KOPT-K1 (cell line): ENCODE measurements around the gene CLUH.
"Not testable (repeated sequence)": the region's sequence is repeated elsewhere in the genome, so short reads cannot be mapped to it uniquely, and the experiment has no call there.

Experiments
- H3K27ac ChIP-seq: fragments of 200-600 bp; sonication (generic); 2 replicates; pipeline ENCODE4 v1.5.1; 2016; ENCODE audit warnings: antibody characterized with exemption, mild to moderate bottlenecking, low read depth, low read length; ENCODE audit not compliant: poor library complexity, severe bottlenecking
- H3K36me3 ChIP-seq: fragments of 200-600 bp; sonication (generic); 2 replicates; pipeline ENCODE4 v1.5.1; 2017; ENCODE audit warnings: antibody characterized with exemption, mild to moderate bottlenecking, low read length, moderate library complexity; ENCODE audit not compliant: insufficient read depth
- H3K9me3 ChIP-seq: fragments of 200-600 bp; sonication (generic); 2 replicates; pipeline ENCODE4 v1.5.1; 2017; ENCODE audit warnings: antibody characterized with exemption, low read length, mild to moderate bottlenecking; ENCODE audit not compliant: insufficient read depth, poor library complexity, severe bottlenecking

Gene CLUH

GRCh38 chr17:2700030-2700490 lies 11.5 kb downstream of the CLUH start:
- Histone ChIP-seq H3K36me3 (peaks cover 100% of the 10 kb centered on the region), H3K27ac (no peak overlapping the region), H3K9me3 (no peaks in the 10 kb centered on the region)

DNA sequence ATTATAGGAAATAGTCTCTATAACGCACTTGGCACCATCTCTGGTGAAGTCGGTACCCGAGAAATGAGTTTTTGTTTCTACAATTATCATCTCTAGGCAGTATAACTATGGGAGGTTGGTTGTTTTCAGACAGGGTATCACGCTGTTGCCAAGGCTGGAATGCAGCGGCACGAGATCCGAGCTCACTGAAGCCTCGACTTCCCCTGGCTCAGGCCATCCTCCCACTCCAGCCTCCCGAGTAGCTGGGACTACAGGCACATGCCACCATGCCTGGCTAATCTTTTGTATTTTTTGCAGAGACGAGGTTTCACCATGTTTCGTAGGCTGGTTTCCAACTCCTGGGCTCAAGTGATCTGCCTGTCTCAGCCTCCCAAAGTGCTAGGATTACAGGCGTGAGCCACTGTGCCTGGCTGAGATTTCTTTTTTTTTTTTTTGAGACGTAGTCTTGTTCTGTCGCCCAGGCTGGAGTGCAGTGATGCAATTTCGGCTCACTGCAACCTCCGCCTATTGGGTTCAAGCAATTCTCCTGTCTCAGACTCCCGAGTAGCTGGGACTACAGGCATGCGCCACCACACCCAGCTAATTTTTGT lies 12.3 kb downstream of the CLUH start:
- not testable (repeated sequence) for H3K27ac ChIP-seq, H3K9me3 ChIP-seq
- peaks cover 98% of the 10 kb centered on the region for H3K36me3 ChIP-seq

- peaks cover 98% of the 10 kb centered on the region for H3K36me3 ChIP-seq
- no peak overlapping the region for H3K27ac ChIP-seq
- no peaks in the 10 kb centered on the region for H3K9me3 ChIP-seq
These were observed 13.9 kb downstream of the CLUH start for GRCh38 chr17:2697611-2698162.

- Histone ChIP-seq H3K9me3 (no peaks in the 10 kb centered on the region), H3K36me3 (peaks cover 95% of the 10 kb centered on the region), H3K27ac (no peak overlapping the region)
These were observed 15.4 kb downstream of the CLUH start for GRCh38 chr17:2695961-2696760.

- Histone ChIP-seq H3K36me3 (peaks cover 95% of the 10 kb centered on the region), H3K9me3 (no peaks in the 10 kb centered on the region), H3K27ac (no peak overlapping the region)
These were observed 16.2 kb downstream of the CLUH start for GRCh38 chr17:2695243-2695960.

- no peak overlapping the region for H3K27ac ChIP-seq
- no peaks in the 10 kb centered on the region for H3K9me3 ChIP-seq
- peaks cover 95% of the 10 kb centered on the region for H3K36me3 ChIP-seq
These were observed 17.0 kb downstream of the CLUH start for GRCh38 chr17:2694381-2695242.

- Histone ChIP-seq H3K9me3 (no peaks in the 10 kb centered on the region), H3K27ac (no peak overlapping the region), H3K36me3 (peaks cover 95% of the 10 kb centered on the region)
These were observed 17.8 kb downstream of the CLUH start for GRCh38 chr17:2693561-2694380.

DNA sequence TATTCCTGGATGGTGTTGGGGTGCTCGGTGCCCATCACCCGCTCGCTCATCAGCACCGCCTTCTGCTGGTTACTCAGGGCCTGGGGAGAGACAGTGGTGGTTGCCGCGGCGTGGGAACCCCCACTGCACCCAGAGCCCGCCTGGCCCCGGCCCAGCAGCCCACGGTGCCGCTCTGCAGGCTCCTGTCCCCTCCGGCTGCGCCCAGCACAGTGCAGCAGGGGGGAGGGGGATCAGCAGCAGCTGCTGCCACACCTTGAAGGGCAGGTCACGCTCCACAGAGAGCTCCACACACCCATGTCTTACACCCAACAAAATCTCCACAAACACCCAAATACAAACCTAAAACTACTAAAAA lies 18.8 kb downstream of the CLUH start:
- H3K27ac ChIP-seq: no peak overlapping the region
- H3K36me3 ChIP-seq: peaks cover 92% of the 10 kb centered on the region
- no peaks in the 10 kb centered on the region for H3K9me3 ChIP-seq

DNA sequence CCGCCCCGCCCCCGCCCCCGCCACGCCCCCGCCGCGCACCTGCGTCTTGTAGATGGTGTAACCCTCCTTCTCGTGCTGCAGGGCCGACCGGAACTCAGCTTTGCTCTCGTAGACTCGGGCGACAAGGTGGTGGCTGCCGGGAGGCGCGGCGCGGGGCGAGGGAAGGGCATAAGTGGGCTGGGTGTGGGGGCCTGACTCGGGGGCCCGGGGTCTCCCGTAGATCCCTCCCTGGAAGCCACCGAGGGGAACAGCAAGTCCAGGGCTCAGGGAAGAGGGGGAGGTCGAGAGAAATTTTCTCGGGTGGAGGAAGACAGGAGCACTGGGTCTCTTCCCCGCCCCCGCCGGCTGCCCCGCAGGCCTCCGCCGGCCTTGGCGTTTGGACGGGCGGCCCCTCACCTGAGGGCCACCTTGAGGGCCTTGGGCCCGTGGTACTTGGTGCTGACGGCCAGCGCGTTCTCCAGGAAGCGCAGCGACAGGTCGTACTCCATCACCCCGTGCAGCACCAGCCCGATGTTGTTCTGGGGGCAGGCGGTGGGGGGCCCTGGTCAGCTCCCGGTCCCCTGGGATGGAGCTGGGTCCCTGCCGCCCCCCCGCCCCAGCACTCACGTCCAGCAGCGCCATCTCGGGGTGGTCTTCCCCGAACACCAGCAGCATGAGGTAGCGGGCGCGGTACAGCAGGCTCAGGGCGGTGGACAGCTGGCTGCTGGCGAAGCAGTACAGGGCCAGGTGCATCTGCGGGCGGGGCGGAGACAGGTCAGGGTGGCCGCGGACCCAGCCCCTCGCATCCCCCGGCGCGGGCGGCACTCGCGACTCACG lies 19.4 kb downstream of the CLUH start:
- no peaks in the 10 kb centered on the region for H3K9me3 ChIP-seq
- H3K27ac ChIP-seq: no peak overlapping the region
- peaks cover 86% of the 10 kb centered on the region for H3K36me3 ChIP-seq

DNA sequence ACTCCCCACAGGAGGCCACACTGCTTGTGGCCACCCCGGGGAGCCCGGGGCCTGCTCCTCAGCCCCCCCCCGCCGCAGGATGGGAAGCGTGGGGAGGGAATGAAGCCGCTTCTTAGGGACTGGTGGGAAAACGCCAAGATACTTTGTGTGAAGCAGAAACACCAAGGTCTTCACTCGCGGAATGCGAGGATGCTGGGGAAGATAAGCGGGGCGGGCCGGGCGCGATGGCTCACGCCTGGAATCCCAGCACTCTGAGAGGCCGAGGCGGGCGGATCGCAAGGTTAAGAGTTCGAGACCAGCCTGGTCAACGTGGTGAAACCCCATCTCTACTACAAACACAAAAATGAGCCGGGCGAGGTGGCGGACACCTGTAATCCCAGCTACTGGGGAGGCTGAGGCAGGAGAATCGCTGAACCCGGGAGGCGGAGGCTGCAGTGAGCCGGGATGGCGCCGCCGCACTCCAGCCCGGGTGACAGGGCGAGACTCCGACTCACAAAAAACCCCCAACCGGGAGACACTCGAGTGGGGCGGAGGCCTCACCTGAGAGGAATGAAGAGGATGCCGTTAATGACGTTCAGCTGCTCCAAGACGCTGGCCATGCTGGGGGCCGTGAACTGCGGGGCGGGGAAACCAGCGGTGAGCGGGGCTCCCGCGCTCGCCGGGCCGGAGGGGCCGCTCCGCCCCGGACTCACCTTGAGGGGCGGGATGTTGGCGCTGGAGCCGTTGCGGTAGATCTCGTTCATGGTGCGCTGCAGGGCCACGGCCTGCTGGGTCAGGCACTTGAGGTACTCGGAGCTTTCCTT lies 20.3 kb downstream of the CLUH start:
- peaks cover 77% of the 10 kb centered on the region for H3K36me3 ChIP-seq
- no peak overlapping the region for H3K27ac ChIP-seq
- H3K9me3 ChIP-seq: no peaks in the 10 kb centered on the region

GRCh38 chr17:2690165-2691068 lies 21.1 kb downstream of the CLUH start:
- peaks cover 69% of the 10 kb centered on the region for H3K36me3 ChIP-seq
- no peaks in the 10 kb centered on the region for H3K9me3 ChIP-seq
- no peak overlapping the region for H3K27ac ChIP-seq
